ENCODE measurements around the gene HSPA8.

GRCh38 chr11:123062892-123063825, 1.2 kb upstream of the HSPA8 start:
- TF ChIP-seq, protein P1, sequence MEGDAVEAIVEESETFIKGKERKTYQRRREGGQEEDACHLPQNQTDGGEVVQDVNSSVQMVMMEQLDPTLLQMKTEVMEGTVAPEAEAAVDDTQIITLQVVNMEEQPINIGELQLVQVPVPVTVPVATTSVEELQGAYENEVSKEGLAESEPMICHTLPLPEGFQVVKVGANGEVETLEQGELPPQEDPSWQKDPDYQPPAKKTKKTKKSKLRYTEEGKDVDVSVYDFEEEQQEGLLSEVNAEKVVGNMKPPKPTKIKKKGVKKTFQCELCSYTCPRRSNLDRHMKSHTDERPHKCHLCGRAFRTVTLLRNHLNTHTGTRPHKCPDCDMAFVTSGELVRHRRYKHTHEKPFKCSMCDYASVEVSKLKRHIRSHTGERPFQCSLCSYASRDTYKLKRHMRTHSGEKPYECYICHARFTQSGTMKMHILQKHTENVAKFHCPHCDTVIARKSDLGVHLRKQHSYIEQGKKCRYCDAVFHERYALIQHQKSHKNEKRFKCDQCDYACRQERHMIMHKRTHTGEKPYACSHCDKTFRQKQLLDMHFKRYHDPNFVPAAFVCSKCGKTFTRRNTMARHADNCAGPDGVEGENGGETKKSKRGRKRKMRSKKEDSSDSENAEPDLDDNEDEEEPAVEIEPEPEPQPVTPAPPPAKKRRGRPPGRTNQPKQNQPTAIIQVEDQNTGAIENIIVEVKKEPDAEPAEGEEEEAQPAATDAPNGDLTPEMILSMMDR (conservative IDR thresholded peaks at IDR 0.05; ENCODE audit: low read length) = no peak
- no peak for TF ChIP-seq EZH2phosphoT487 (IDR thresholded peaks at IDR 0.05; ENCODE audit: borderline replicate concordance)

Data from Loucy (cell line).